GM12872 (cell line): Measurements from ENCODE around the gene PCK1.

ENCODE experiments used
- CTCF ChIP-seq: IDR thresholded peaks from 3 replicates; pipeline ENCODE4 v1.5.1; 2011; ENCODE audit warnings: low read depth, mild to moderate bottlenecking, low read length, moderate library complexity; ENCODE audit not compliant: insufficient read depth

The PCK1 gene

GRCh38 chr20:57548177-57549058, 12.5 kb upstream of the PCK1 start:
- TF ChIP-seq CTCF = no peak

GRCh38 chr20:57552471-57552870, 8.4 kb upstream of the PCK1 start:
- TF ChIP-seq CTCF = no peak

GRCh38 chr20:57553376-57554018, 7.4 kb upstream of the PCK1 start:
- TF ChIP-seq CTCF = no peak

GRCh38 chr20:57555457-57556184, 5.3 kb upstream of the PCK1 start:
- no peak for TF ChIP-seq CTCF

GRCh38 chr20:57556980-57557274, 4.0 kb upstream of the PCK1 start:
- no peak for TF ChIP-seq CTCF

GRCh38 chr20:57557926-57558613, 2.8 kb upstream of the PCK1 start:
- TF ChIP-seq CTCF = no peak

GRCh38 chr20:57558614-57559288, 2.2 kb upstream of the PCK1 start:
- TF ChIP-seq CTCF = no peak
